ENCODE results near the gene FAM234B.

FAM234B gene

GRCh38 chr12:13100882-13101769, 56.9 kb downstream of the FAM234B start:
- H3K79me2 ChIP-seq (ENCODE audit: control insufficient read depth, insufficient read depth, low read length, unreplicated experiment), result no peaks in the 10 kb centered on the region
- peak overlapping the region; percentile 72 for H3K4me3 ChIP-seq (ENCODE audit: low read depth, low read length)
- no peaks in the 10 kb centered on the region for H3K36me3 ChIP-seq (ENCODE audit: insufficient read depth, low read length)
- H3K27ac ChIP-seq (ENCODE audit: low read depth, low read length), result peak overlapping the region; percentile 97
- no peaks in the 10 kb centered on the region for H3K27me3 ChIP-seq (ENCODE audit: insufficient read depth, low read length)
- no peak overlapping the region for H2AFZ ChIP-seq (ENCODE audit: low read length, unreplicated experiment)
- H3K4me1 ChIP-seq (ENCODE audit: control insufficient read depth, insufficient read depth, low read length, unreplicated experiment), result peaks cover 47% of the 10 kb centered on the region

DNA sequence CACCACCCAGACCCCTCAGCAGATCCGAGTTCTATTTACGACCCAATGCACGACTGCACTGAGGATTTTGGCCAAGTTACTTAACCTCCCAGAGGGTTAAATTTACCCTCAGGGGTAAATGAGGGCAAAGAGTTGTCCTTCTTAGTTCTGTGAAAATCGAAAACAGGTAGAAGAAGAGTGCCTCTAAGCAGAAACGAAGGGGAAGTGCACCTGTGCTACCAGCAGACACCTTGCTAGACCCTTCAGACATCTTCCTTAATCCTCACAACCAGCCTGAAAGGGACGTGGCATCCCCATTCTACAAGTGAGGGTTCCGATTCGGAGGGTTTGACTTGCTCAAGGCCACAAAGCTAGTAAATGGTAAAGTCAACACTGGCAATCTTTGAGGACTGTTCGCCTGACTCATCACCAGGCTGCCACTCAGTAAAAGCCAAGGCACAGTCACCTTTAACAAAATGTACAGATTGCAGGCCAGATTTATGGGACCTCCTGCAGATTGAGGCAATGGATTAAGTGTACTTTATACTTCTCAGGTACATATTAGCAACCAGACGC, 57.7 kb downstream of the FAM234B start:
- peak overlapping the region; percentile 97 for H3K27ac ChIP-seq (ENCODE audit: low read depth, low read length)
- no peaks in the 10 kb centered on the region for H3K79me2 ChIP-seq (ENCODE audit: control insufficient read depth, insufficient read depth, low read length, unreplicated experiment)
- no peak overlapping the region for H2AFZ ChIP-seq (ENCODE audit: low read length, unreplicated experiment)
- H3K27me3 ChIP-seq (ENCODE audit: insufficient read depth, low read length), result no peaks in the 10 kb centered on the region
- peaks cover 47% of the 10 kb centered on the region for H3K4me1 ChIP-seq (ENCODE audit: control insufficient read depth, insufficient read depth, low read length, unreplicated experiment)
- no peaks in the 10 kb centered on the region for H3K36me3 ChIP-seq (ENCODE audit: insufficient read depth, low read length)
- peak overlapping the region; percentile 72 for H3K4me3 ChIP-seq (ENCODE audit: low read depth, low read length)

DNA sequence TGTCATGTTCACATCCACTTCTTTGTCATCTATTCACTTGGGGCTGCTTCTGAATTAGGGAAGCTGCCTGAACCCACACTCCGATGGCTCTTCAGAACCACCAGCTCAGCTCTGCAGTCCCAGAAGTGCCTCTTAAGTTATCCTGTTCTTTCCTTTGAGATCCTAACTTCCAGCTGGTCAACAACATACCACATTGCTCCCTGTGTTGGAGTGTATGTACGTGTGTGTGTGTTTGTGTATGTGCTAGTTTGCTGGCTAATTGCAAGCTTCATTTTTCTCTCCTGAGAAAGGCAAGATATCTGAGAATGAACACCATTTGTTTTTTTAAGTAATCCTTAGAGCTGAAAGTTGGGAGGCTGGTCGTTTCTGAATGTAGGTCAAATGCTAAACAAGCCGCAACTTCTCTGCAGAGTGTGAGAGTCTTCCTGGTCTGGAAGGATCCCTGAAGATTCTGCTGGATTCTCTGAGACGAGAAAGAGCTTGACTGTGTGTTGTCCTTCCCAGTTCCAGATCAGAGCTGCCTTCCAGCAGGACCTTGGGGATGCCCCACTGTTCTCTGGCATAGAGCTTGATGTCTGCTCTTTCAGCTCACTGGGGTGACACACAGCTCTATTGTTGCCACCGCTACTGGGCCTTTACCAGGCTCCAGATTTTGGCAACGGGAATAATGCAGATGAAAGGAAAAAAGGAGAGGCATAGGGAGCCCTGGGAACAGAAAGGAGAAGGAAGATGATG, 58.4 kb downstream of the FAM234B start:
- peak overlapping the region; percentile 97 for H3K27ac ChIP-seq (ENCODE audit: low read depth, low read length)
- no peaks in the 10 kb centered on the region for H3K27me3 ChIP-seq (ENCODE audit: insufficient read depth, low read length)
- peak overlapping the region; percentile 34 for H2AFZ ChIP-seq (ENCODE audit: low read length, unreplicated experiment)
- H3K4me3 ChIP-seq (ENCODE audit: low read depth, low read length), result no peak overlapping the region
- H3K4me1 ChIP-seq (ENCODE audit: control insufficient read depth, insufficient read depth, low read length, unreplicated experiment), result peaks cover 47% of the 10 kb centered on the region
- no peaks in the 10 kb centered on the region for H3K79me2 ChIP-seq (ENCODE audit: control insufficient read depth, insufficient read depth, low read length, unreplicated experiment)
- no peaks in the 10 kb centered on the region for H3K36me3 ChIP-seq (ENCODE audit: insufficient read depth, low read length)

- H3K27me3 ChIP-seq (ENCODE audit: insufficient read depth, low read length), result no peaks in the 10 kb centered on the region
- H3K27ac ChIP-seq (ENCODE audit: low read depth, low read length), result peak within 1 kb of the TSS; percentile 97
- no peaks in the 10 kb centered on the region for H3K36me3 ChIP-seq (ENCODE audit: insufficient read depth, low read length)
- H3K79me2 ChIP-seq (ENCODE audit: control insufficient read depth, insufficient read depth, low read length, unreplicated experiment), result no peaks in the 10 kb centered on the region
- H3K4me3 ChIP-seq (ENCODE audit: low read depth, low read length), result no peak within 1 kb of the TSS
- peaks cover 47% of the 10 kb centered on the region for H3K4me1 ChIP-seq (ENCODE audit: control insufficient read depth, insufficient read depth, low read length, unreplicated experiment)
- peak within 1 kb of the TSS; percentile 34 for H2AFZ ChIP-seq (ENCODE audit: low read length, unreplicated experiment)
These were observed 59.3 kb downstream of the FAM234B start, which contains the start of gene GSG1 for GRCh38 chr12:13103391-13104033. TSS of gene GSG1 (minus strand) at chr12:13103667. CDS start at chr12:13103512, 155 bp downstream.

GRCh38 chr12:13104409-13104808, 60.2 kb downstream of the FAM234B start:
- Histone ChIP-seq H3K27ac (ENCODE audit: low read depth, low read length) (no peak overlapping the region), H3K36me3 (ENCODE audit: insufficient read depth, low read length) (no peaks in the 10 kb centered on the region), H3K79me2 (ENCODE audit: control insufficient read depth, insufficient read depth, low read length, unreplicated experiment) (no peaks in the 10 kb centered on the region), H2AFZ (ENCODE audit: low read length, unreplicated experiment) (no peak overlapping the region), H3K4me3 (ENCODE audit: low read depth, low read length) (no peak overlapping the region), H3K4me1 (ENCODE audit: control insufficient read depth, insufficient read depth, low read length, unreplicated experiment) (peaks cover 38% of the 10 kb centered on the region), H3K27me3 (ENCODE audit: insufficient read depth, low read length) (no peaks in the 10 kb centered on the region)

GRCh38 chr12:13105781-13106180, 61.6 kb downstream of the FAM234B start:
- H3K4me3 ChIP-seq (ENCODE audit: low read depth, low read length), result no peak overlapping the region
- no peaks in the 10 kb centered on the region for H3K79me2 ChIP-seq (ENCODE audit: control insufficient read depth, insufficient read depth, low read length, unreplicated experiment)
- no peaks in the 10 kb centered on the region for H3K36me3 ChIP-seq (ENCODE audit: insufficient read depth, low read length)
- no peak overlapping the region for H3K27ac ChIP-seq (ENCODE audit: low read depth, low read length)
- H2AFZ ChIP-seq (ENCODE audit: low read length, unreplicated experiment), result no peak overlapping the region
- H3K27me3 ChIP-seq (ENCODE audit: insufficient read depth, low read length), result no peaks in the 10 kb centered on the region
- H3K4me1 ChIP-seq (ENCODE audit: control insufficient read depth, insufficient read depth, low read length, unreplicated experiment), result peaks cover 25% of the 10 kb centered on the region

- H3K79me2 ChIP-seq (ENCODE audit: control insufficient read depth, insufficient read depth, low read length, unreplicated experiment), result no peaks in the 10 kb centered on the region
- no peak overlapping the region for H3K27ac ChIP-seq (ENCODE audit: low read depth, low read length)
- no peak overlapping the region for H3K4me3 ChIP-seq (ENCODE audit: low read depth, low read length)
- H3K36me3 ChIP-seq (ENCODE audit: insufficient read depth, low read length), result no peaks in the 10 kb centered on the region
- peaks cover 20% of the 10 kb centered on the region for H3K4me1 ChIP-seq (ENCODE audit: control insufficient read depth, insufficient read depth, low read length, unreplicated experiment)
- no peak overlapping the region for H2AFZ ChIP-seq (ENCODE audit: low read length, unreplicated experiment)
- no peaks in the 10 kb centered on the region for H3K27me3 ChIP-seq (ENCODE audit: insufficient read depth, low read length)
These were observed 62.5 kb downstream of the FAM234B start for GRCh38 chr12:13106666-13107065.

DNA sequence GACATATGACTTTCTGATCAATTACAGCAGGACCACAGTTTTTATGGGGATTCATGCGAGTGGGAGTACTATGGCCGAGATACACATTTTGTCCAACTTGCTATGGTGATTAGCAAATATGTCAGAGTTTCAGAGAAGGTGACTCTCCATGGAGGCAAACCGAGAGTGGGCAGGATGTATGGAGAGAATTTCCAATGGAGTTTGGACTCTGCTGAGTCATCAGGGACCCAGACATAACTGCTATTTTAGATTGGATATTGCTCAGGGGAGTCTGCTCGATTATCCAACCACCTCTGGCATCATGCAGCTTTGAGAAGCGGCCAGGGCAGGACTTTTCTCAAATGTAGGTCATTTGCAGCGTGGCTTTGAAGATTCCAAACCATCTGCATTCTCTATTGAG, 68.8 kb downstream of the FAM234B start:
- peaks cover 2% of the 10 kb centered on the region for H3K4me1 ChIP-seq (ENCODE audit: control insufficient read depth, insufficient read depth, low read length, unreplicated experiment)
- H3K27ac ChIP-seq (ENCODE audit: low read depth, low read length), result no peak overlapping the region
- H3K4me3 ChIP-seq (ENCODE audit: low read depth, low read length), result no peak overlapping the region
- no peaks in the 10 kb centered on the region for H3K27me3 ChIP-seq (ENCODE audit: insufficient read depth, low read length)
- H2AFZ ChIP-seq (ENCODE audit: low read length, unreplicated experiment), result no peak overlapping the region
- H3K79me2 ChIP-seq (ENCODE audit: control insufficient read depth, insufficient read depth, low read length, unreplicated experiment), result no peaks in the 10 kb centered on the region
- no peaks in the 10 kb centered on the region for H3K36me3 ChIP-seq (ENCODE audit: insufficient read depth, low read length)

GRCh38 chr12:13114251-13115052, 70.3 kb downstream of the FAM234B start:
- Histone ChIP-seq H3K79me2 (ENCODE audit: control insufficient read depth, insufficient read depth, low read length, unreplicated experiment) (no peaks in the 10 kb centered on the region), H3K4me1 (ENCODE audit: control insufficient read depth, insufficient read depth, low read length, unreplicated experiment) (peaks cover 14% of the 10 kb centered on the region), H3K27me3 (ENCODE audit: insufficient read depth, low read length) (no peaks in the 10 kb centered on the region), H3K36me3 (ENCODE audit: insufficient read depth, low read length) (no peaks in the 10 kb centered on the region), H3K27ac (ENCODE audit: low read depth, low read length) (no peak overlapping the region), H3K4me3 (ENCODE audit: low read depth, low read length) (no peak overlapping the region), H2AFZ (ENCODE audit: low read length, unreplicated experiment) (no peak overlapping the region)

DNA sequence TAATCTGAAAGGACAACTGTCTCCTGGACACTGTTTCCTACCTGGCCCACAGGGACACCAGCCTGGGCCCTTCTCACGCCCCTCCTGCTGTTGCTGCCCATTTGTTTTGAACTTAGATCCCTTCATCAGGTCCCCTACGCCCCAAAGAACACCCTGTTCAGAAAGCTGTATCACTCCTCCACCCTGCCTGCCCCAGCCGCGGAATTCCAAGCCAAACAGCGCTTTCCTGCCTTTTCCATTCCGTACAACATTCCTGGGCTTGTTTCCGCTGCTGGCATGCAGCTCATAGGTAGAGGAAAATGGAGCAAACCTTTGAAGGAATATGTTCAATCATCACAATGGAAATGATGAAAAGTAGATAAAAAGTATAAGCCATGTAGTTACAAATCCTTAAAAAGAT, 72.1 kb downstream of the FAM234B start:
- H3K79me2 ChIP-seq (ENCODE audit: control insufficient read depth, insufficient read depth, low read length, unreplicated experiment), result no peaks in the 10 kb centered on the region
- H3K36me3 ChIP-seq (ENCODE audit: insufficient read depth, low read length), result no peaks in the 10 kb centered on the region
- no peak overlapping the region for H2AFZ ChIP-seq (ENCODE audit: low read length, unreplicated experiment)
- H3K4me1 ChIP-seq (ENCODE audit: control insufficient read depth, insufficient read depth, low read length, unreplicated experiment), result peaks cover 25% of the 10 kb centered on the region
- no peak overlapping the region for H3K27ac ChIP-seq (ENCODE audit: low read depth, low read length)
- H3K4me3 ChIP-seq (ENCODE audit: low read depth, low read length), result no peak overlapping the region
- no peaks in the 10 kb centered on the region for H3K27me3 ChIP-seq (ENCODE audit: insufficient read depth, low read length)
